ENCODE data around the gene HOXA6. TPM values are rescaled to one million over a fixed set of nuclear protein-coding genes. Genes with fewer than 3 reads are reported as not detected.

The HOXA6 gene
- total RNA-seq, 1 donor from 2014 or later: 15.8 TPM

GRCh38 chr7:27175626-27176523 lies 28.3 kb upstream of the HOXA6 start:
- DNase-seq (ENCODE audit: low spot score) (peak; percentile 64), ATAC-seq (no peak)
- intact Hi-C loops (cut with DNase I): no loop called here

DNA sequence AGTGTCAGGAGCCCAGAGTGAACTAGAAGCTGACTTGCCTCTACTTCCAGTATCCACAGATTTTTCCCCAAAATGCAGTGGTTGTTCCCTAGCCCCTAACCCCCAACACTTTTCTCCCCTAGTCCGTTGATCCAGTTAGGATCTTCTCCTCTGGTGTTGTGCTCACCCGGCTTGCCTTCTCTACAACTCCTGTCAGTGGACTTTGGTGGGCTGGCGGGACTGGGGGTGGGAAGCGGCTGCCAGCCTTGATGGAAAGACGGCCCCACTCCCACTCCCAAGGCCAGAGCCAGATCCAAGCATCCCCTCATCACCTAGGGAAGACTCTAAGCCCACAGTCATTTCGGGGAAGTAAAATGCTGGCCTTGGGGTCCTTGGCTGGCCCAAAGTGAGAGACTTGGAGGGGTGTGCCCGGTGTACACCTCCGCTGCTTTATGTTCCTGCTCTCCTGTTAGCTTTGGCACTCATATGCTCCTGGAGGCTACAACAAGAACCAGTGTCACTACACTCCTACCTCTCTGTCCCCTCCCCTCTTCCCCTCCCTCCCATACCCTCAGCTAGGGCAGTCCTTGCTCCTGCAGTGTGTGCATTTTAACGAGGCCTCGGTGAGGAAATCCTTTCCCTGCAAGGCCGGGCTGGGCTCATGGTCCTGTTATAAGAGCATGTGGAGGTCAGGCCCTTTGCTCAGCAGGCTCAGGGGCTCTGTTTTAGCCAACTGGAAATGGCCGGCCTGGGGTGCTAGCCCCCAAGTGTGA lies 27.5 kb upstream of the HOXA6 start:
- DNase-seq (ENCODE audit: low spot score): peak; percentile 51
- peak; percentile 2 for ATAC-seq
- intact Hi-C loops (cut with DNase I): no loop called here

GRCh38 chr7:27173956-27174873 lies 26.6 kb upstream of the HOXA6 start, which contains the start of gene HOXA10:
Gene HOXA10 (minus strand): TSS chr7:27174320. CDS start chr7:27174306, 14 bp downstream.
- ATAC-seq (peak; percentile 31), DNase-seq (ENCODE audit: low spot score) (peak; percentile 83)
- intact Hi-C loops (cut with DNase I): no loop called here

DNA sequence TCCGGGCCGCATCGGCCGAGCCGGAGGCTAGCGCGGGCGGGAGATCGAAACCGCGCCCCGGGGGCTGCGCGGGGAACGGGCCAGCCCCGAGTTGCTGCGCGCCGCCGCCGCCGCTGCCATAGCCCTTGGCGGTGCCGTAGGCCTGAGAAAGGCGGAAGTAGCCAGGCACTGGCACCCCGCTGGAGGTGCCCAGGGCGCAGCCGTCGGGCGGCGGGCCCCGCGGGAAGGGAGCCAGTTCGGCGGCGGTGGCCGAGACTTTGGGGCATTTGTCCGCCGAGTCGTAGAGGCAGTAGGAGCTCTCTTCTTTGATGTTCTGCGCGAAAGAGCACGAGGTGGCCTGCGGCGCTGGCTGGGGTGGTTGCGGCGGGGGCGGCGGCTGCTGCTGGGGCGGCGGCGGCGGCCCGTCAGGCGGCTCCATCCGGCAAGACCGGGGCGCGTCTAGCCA lies 26.0 kb upstream of the HOXA6 start:
- DNase-seq (ENCODE audit: low spot score): peak; percentile 65
- intact Hi-C loops (cut with DNase I): no loop called here
- ATAC-seq: no peak

GRCh38 chr7:27172823-27173510 lies 25.4 kb upstream of the HOXA6 start:
- ATAC-seq (peak; percentile 78), DNase-seq (ENCODE audit: low spot score) (peak; percentile 91)
- intact Hi-C loops (cut with DNase I): no loop called here

- peak; percentile 0 for ATAC-seq
- DNase-seq (ENCODE audit: low spot score): peak; percentile 59
- intact Hi-C loops (cut with DNase I): no loop called here
Measured at GRCh38 chr7:27172315-27172774, 24.8 kb upstream of the HOXA6 start.

- intact Hi-C loops (cut with DNase I): no loop called here
- DNase-seq (ENCODE audit: low spot score) (peak; percentile 59), ATAC-seq (no peak)
Measured at GRCh38 chr7:27171637-27172314, 24.2 kb upstream of the HOXA6 start.

DNA sequence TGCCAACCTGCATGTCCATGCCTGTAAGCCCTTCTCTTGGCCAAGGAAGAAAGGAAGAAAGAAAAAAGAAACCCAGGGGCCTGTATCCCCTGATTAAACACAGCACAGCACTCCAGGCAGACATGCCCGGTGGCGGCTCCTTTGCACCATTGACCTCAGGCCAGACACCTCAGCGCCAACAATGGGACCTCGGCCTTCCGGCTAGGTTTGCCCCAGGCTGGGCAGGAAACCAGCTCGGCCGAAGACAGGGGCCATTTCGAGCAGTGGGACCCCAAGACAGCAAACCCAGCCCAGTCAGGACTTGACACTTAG lies 23.7 kb upstream of the HOXA6 start:
- ATAC-seq: no peak
- intact Hi-C loops (cut with DNase I): no loop called here
- DNase-seq (ENCODE audit: low spot score): peak; percentile 59

DNA sequence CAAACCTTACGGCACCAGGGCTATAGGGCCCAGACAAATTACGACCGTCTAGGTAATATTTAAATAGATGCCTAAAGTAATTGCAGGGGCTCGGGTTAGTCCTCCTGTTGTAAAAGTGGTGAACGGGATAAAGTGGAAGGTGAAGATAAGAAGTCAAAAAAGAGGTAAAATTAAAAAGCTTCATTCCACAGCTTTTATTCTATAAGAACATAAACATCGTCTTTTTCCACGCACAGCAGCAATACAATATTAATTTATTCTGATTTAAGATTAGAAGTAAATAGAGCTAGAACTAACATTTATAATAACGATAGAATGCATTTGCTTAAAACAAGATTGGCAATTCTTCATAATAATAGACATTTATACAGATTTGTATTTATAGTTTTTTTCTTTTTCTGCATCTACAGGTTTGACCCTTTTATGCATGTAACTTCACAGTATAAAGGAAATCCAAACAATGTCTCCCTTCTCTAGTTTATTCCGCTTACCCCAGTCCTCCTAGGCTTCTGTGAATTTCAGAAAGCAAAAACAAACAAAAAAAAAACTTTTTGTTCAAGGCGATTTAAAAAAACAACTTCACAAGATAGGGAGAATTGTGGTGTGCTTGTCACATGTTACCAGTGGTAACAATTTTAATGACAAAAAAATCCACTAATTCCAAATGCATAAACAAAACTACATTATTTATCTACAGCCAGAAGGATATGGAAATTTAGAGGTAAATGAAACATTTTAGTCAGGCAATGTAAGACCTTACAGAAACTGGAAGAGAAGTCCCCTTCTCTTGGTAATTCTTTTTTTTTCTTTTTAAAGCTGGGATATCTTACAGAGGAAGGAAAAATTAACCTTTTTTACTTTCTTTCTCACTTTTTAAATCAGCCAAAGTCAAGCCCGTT lies 23.1 kb upstream of the HOXA6 start:
- intact Hi-C loops (cut with DNase I): no loop called here
- DNase-seq (ENCODE audit: low spot score) (no peak), ATAC-seq (no peak)

DNA sequence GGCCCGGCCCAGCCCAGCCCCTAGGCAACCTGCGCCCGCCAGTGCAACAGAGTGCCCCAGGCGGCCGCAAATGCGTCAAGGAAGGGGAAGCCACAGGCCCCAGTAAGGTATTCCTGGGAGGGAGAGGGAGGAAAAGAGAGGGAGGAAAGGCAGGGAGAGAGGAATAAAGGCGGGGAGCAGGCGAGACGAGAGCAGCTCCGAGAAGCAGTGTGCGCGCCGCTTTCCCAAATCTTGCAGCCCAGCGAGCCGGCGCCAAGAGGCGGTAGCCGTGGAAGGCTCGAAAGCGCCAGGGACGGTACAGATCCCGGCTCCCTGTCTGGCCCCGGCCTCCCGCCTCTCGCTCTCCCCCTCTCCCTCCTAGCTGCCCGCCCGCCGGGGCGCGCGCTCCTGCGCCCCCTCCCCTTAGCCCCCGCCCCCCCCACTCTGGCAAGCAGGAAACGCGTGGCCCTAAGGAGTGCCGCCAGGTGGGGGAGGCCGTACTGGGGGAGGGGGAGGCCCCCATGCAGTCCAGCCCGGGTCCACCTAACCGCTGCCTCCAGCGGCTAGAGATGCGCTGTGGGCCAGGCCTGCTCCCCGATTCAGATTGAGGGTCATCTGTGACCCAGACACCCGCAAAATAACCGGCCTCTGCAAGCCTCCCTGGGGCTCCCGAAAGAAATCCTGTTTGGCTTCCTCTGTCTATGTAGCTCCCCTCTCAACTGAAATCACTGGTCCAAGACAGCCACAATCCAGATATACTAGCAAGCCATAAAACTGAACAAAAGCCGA lies 22.3 kb upstream of the HOXA6 start:
- ATAC-seq (no peak), DNase-seq (ENCODE audit: low spot score) (peak; percentile 63)
- intact Hi-C loops (cut with DNase I): no loop called here

DNA sequence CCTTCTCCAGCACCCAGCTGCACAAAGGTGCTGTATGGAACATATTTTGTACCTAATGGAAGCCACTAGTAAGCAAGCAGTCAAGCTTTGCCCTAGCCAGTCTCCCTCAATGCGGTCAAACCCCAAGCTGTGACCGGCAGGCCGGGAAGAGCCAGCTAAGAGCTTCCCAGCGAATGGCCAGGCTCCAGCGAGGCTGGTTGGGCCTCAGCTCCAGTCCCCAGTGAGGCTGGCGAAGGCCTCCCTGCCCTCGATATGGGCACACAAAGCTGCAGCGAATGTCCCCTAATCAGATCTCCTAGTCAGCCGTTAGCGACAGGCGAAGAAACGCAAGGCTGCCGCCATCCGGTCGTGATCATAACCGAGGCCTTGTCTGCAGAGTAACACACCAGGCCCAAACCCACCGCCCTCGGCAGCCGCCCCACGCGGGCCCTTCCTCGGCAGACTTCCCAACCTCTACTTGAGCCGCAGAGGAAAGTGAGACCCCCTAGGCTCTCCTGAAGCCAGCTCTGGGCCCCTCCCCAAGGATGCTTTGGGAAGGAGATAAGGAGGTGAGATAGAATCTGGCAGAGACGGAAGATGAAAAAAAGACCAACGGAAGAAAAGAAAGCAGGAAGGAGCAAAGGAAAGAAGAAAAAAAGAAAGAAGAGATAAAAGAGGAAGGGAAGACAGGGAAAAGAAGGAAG lies 20.8 kb upstream of the HOXA6 start:
- DNase-seq (ENCODE audit: low spot score): peak; percentile 82
- peak; percentile 17 for ATAC-seq
- intact Hi-C loops (cut with DNase I): no loop called here

GRCh38 chr7:27167916-27168264 lies 20.3 kb upstream of the HOXA6 start:
- DNase-seq (ENCODE audit: low spot score) (no peak), ATAC-seq (no peak)
- intact Hi-C loops (cut with DNase I): no loop called here

DNA sequence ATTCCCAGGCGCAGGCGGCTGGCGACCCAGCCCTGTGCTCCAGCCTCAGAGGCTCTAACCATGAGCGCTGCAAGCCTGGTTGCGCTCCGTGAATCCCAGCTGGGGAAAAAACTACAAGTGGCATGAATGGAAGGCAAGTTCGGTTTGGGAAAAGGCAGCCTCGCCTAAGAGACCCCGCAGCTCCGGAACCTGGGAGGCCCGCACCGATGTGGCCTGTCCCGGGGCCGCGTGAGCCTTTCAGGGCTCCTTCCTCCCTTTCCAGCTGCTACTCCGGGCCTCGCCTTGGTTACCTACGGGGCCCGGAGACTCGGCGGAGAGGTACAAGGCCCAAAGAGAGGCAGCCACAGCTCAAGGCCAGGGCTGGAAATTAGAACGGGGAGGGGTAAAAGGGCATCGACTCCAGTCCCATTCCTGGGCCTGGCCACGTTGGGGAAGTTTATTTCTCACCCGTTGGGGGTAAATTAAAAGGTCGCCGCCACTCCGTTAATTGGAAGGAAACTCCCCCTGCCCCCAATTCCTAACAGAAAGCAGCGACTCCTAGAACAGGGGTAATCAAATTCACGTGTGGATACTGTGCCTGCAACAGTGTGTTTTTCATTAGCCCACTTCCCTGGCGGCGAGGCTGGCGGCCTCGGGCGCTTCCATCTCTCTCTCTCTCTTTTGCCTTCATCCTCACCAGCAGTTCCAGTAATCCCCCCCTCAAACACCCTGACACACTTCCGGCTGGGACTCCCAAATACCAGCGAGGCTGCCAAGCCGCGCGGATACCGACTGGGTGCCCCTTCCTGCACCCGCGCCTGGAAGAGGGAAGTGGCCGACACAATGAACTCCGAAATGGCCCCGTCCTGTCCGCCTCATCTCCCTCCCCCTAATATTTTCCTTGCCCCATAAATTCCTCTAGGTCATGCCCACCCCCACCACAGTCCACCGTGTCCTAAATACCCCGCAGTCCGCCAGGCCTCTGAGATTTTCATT lies 19.2 kb upstream of the HOXA6 start:
- intact Hi-C loops (cut with DNase I): no loop called here
- ATAC-seq (no peak), DNase-seq (ENCODE audit: low spot score) (peak; percentile 61)

- intact Hi-C loops (cut with DNase I): no loop called here
- DNase-seq (ENCODE audit: low spot score) (peak; percentile 72), ATAC-seq (peak; percentile 11)
Measured at GRCh38 chr7:27165996-27166530, 18.5 kb upstream of the HOXA6 start.

Data from sciatic nerve (tissue), 2 donors.